T-helper 2 cell treated with Interferon-gamma antibody and Interleukin-4, amounts not matched to agents 100 ng/mL and 5 ng/mL, for 36 hours (primary cell): ENCODE results near the gene CDK19. TPM values are rescaled to one million over a fixed set of nuclear protein-coding genes. Genes with fewer than 3 reads are reported as not detected.

ENCODE experiments used
- intact Hi-C: fragments of 100-400 bp; cut with micrococcal nuclease; formaldehyde crosslinking; loops from one replicate; pipeline ENCODE4 v1.15.1; 2023
- total RNA-seq: library from RNA; stranded (reverse); gene quantifications from 2 replicates; pipeline ENCODE4 v1.2.3, GENCODE V29; 2022

Gene CDK19
- total RNA-seq, 1 donor from 2014 or later = 23.8 TPM

GRCh38 chr6:110665600-110665999 lies 149.7 kb downstream of the CDK19 start:
- intact Hi-C loops = no loop called here

DNA sequence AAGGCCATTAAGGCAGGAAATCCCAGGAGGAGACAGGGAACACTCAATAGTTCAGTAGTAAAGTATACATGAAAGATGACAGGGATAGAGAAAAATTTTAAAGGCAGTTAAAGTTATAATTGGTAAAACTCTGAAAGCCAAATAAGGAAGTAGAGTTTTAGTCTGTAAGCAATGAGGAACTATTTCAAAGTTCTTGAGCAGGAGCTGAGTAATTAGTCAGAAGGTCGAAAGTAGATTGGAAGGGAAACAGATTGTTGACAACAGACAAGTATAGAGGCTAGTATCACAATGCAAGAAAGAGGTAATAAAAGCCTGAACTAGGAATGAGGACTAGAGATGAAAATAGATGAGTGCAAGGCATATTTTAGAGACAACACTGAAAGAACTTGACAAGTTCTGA lies 150.3 kb downstream of the CDK19 start:
- intact Hi-C loops = no loop called here

DNA sequence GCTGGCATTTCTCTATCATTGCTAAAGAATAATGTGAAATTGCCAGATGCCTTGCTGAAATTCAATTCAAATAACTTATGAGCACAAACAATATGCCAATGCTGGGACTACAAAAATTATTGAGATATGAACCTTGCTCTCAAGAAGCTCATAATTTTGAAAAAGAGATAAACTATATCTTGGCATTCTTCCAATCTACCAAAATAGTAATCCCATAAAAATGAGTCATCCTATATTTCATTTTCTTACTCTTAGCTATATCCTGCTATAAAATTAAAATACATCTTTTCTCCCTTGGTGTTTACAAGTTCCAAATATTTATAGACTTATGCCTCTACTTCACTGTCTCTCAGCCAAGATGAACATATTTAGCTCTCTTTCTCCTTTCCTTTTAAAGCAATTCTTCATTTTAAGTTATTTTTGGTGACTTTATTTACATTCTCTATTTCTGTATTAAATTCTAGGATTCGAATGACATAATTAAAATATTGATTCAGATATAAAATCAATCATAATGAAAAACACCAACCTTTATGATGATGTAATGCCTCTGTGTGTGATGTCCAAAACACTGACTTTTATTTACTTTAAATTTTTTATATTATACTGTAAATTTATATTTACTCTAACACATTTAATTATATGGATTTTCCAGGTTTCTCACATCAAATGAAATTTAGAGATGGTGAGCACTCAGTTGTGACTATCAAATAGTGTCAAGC lies 152.6 kb downstream of the CDK19 start:
- intact Hi-C loops = no loop called here

- intact Hi-C loops = no loop called here
Measured at GRCh38 chr6:110661414-110661813, 153.9 kb downstream of the CDK19 start.

DNA sequence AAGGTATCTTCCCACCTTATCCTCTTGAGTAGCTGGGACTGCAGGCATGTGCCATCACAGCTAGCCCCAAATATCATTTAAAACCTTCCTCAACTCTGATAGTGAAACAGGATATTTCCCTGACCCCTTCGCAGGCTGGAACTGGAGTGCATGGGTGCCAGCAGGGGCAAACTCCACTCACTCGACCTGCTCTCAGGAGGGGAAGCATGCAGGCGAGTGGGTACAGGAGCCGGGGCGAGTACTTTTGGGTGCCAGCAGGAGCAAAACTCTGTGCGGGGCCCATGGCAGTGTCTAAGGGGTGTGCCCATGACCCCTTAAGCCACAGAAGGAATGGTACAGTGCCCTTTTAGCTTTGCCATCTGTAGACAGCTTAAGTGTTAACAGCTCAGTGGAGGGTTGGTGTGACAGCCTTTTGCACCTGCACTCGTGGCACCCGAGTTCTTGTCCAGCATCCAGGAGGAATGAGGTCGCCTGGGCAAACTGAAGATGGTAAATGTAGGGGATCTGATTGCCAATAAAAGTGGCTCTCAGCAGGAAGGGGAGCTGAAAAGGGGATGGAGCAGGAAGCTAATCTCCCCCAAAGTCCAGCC lies 155.1 kb downstream of the CDK19 start:
- intact Hi-C loops = no loop called here

GRCh38 chr6:110658631-110659211 lies 156.5 kb downstream of the CDK19 start:
- intact Hi-C loops = no loop called here

GRCh38 chr6:110656492-110656891 lies 158.8 kb downstream of the CDK19 start:
- intact Hi-C loops = no loop called here

- intact Hi-C loops = no loop called here
Measured at GRCh38 chr6:110655821-110656220, 159.4 kb downstream of the CDK19 start.

GRCh38 chr6:110654096-110654820 lies 161.0 kb downstream of the CDK19 start:
- intact Hi-C loops = no loop called here

- intact Hi-C loops = no loop called here
Measured at GRCh38 chr6:110653381-110653780, 161.9 kb downstream of the CDK19 start.

GRCh38 chr6:110652520-110652919 lies 162.7 kb downstream of the CDK19 start:
- intact Hi-C loops = no loop called here

DNA sequence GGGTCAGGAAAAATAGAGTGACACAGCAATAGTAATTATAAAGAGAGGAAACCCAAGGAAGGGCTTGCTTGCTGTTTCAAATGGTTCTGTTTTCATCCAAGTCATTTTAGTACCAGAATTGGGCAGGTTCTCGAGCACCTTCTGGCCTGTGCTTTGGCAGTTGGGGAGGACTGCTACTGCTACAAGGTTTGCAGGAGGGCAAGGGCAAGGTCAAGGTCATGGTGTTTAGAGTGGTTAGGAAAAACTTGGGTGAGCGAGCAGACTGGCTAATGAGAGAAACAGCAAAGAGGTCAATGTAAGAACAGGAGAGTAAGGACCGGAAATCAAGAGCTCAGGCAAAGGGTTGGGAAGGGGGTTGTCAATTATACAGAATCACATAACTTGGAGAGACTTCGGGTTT lies 164.5 kb downstream of the CDK19 start:
- intact Hi-C loops = no loop called here

DNA sequence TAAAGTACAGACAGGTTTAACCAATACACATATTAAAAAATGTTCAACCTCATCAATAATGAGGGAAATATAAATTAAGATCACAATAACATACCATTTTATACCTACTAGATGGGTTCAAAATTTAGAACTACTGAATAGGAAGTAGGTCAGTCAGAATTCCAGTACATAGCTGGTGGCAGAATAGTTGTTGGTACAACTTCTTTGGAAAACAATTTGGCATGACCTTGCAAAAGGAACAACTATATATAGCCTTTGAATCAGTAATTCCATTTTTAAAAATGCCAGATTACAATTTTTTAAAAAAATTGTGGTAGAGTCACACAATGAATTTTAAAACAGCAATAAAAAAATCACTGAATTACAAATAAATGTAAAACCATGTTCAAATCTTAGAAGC lies 165.6 kb downstream of the CDK19 start:
- intact Hi-C loops = no loop called here

- intact Hi-C loops = no loop called here
Measured at GRCh38 chr6:110646951-110647910, 168.0 kb downstream of the CDK19 start.

GRCh38 chr6:110646419-110646698 lies 168.9 kb downstream of the CDK19 start:
- intact Hi-C loops = no loop called here

- intact Hi-C loops = no loop called here
Measured at GRCh38 chr6:110645685-110646418, 169.4 kb downstream of the CDK19 start.

DNA sequence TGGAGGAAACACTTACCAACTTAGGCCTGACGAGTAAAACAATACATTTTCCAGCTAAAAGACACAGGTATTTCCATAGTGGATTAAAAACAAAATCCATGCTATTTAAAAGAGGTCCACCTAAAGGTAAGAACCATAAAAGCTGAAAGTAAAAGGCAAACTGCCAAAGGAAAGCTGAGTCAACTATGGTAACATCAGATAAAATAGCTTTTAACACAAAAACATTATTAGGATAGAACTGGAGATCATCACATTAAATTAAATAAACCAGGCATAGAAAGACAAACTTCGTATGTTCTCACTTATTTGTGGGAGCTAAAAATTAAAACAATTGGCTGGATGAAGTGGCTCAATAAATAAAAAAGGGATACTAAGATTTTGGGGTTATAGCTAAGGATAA lies 172.1 kb downstream of the CDK19 start:
- intact Hi-C loops = no loop called here

- intact Hi-C loops = no loop called here
Measured at GRCh38 chr6:110642711-110643110, 172.6 kb downstream of the CDK19 start.

DNA sequence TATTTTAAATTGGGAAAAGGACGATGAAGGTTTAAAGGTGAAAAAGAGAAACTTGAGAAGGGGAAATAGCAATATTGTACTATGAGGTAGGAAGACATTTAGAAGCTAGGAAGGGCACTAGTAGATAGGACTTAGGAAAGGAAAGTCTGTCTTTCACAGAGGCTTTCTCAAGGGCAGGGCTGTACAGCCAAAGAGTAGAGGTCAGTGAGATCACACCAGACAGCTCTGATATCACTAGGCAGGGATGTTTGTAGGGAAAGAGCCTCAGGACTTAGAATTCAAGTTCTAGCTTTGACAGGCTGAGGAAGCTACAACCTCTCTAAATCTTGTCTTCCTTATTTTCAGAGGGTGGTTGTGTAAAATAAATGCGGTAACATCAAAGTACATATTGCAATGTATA lies 178.5 kb downstream of the CDK19 start:
- intact Hi-C loops = no loop called here

DNA sequence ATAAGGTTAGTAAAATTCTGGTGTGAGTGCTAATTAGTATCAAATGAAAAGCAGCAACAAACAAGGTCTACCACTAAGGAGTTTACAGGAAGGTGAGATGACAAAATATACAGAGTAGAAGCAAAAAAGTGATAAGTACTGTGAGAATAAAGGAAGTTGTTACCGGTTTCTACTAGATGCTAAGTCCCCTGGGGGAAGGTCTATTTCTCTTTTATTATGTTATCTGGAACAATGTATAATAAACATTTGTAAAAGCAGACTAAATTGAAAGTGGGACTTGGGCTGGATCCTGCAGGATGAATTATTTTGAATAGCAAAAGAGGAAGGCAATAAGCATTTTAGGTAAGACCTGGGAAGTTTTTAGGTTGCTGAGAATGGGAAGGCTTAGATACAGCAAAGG lies 180.2 kb downstream of the CDK19 start:
- intact Hi-C loops = no loop called here
